ENCODE results near the gene SORCS2.

- no peak for TF ChIP-seq REST (IDR thresholded peaks at IDR 0.05; ENCODE audit: insufficient read depth in 1 of 2, low read depth in 2 of 2, low read length in 2 of 2)
- TF ChIP-seq SIN3A (IDR thresholded peaks at IDR 0.05; ENCODE audit: borderline replicate concordance, insufficient read depth, low read length) = no peak
These were observed 450.6 kb downstream of the SORCS2 start for GRCh38 chr4:7642741-7643458.

Data from PFSK-1 (cell line).